CD4-positive, alpha-beta T cell treated with Interferon gamma for 1 hour (primary cell): ENCODE results near the gene CAVIN4.

ENCODE experiments used
- DNase-seq: peaks from one replicate; pipeline ENCODE4 v3.0.0-alpha.2; 2020

The CAVIN4 gene

GRCh38 chr9:100591139-100591538 is 13.3 kb downstream of the CAVIN4 start:
- DNase-seq = no peak

GRCh38 chr9:100591639-100592412 is 13.9 kb downstream of the CAVIN4 start:
- DNase-seq = no peak

GRCh38 chr9:100595391-100596199 is 17.7 kb downstream of the CAVIN4 start:
- no peak for DNase-seq

GRCh38 chr9:100597236-100597635 is 19.4 kb downstream of the CAVIN4 start:
- DNase-seq = no peak

- DNase-seq = peak; percentile 80
These were observed 20.8 kb downstream of the CAVIN4 start for GRCh38 chr9:100598641-100599145.

GRCh38 chr9:100600521-100601079 is 22.7 kb downstream of the CAVIN4 start:
- DNase-seq = no peak

- peak; percentile 11 for DNase-seq
These were observed 23.3 kb downstream of the CAVIN4 start for GRCh38 chr9:100601216-100601615.

- DNase-seq = no peak
These were observed 24.5 kb downstream of the CAVIN4 start for GRCh38 chr9:100602342-100602801.

- no peak for DNase-seq
These were observed 27.5 kb downstream of the CAVIN4 start for GRCh38 chr9:100605405-100605804.

GRCh38 chr9:100619194-100619593 is 41.3 kb downstream of the CAVIN4 start:
- no peak for DNase-seq

- DNase-seq = no peak
These were observed 41.8 kb downstream of the CAVIN4 start for GRCh38 chr9:100619665-100620064.

- DNase-seq = no peak
These were observed 46.1 kb downstream of the CAVIN4 start for GRCh38 chr9:100623969-100624368.

- DNase-seq = no peak
These were observed 49.1 kb downstream of the CAVIN4 start for GRCh38 chr9:100626949-100627348.

- no peak for DNase-seq
These were observed 59.9 kb downstream of the CAVIN4 start for GRCh38 chr9:100637787-100638186.
